BE2C (cell line): ENCODE results near the gene LMX1A.

ENCODE experiments used
- DNase-seq: peaks from one replicate; pipeline ENCODE4 v3.0.0-alpha.2; 2020
- H3K27me3 ChIP-seq: fragments of 250-450 bp; sonication (Bioruptor Pico); 2 replicates; pipeline ENCODE4 v1.5.1; 2020; ENCODE audit warnings: mild to moderate bottlenecking
- H3K36me3 ChIP-seq: fragments of 250-450 bp; sonication (Bioruptor Pico); 2 replicates; pipeline ENCODE4 v1.5.1; 2020; ENCODE audit warnings: mild to moderate bottlenecking
- H3K4me1 ChIP-seq: fragments of 250-450 bp; sonication (Bioruptor Pico); 2 replicates; pipeline ENCODE4 v1.5.1; 2020
- H3K4me3 ChIP-seq: 2 replicates; pipeline ENCODE4 v1.5.1; 2011; ENCODE audit warnings: low read depth, low read length
- H3K9me3 ChIP-seq: fragments of 250-450 bp; sonication (Bioruptor Pico); 2 replicates; pipeline ENCODE4 v1.5.1; 2020
- TF ChIP-seq, protein P1 (sequence below): IDR thresholded peaks from 2 replicates; pipeline ENCODE4 v1.5.1; 2012; ENCODE audit warnings: mild to moderate bottlenecking, low read depth, low read length

The LMX1A gene

DNA sequence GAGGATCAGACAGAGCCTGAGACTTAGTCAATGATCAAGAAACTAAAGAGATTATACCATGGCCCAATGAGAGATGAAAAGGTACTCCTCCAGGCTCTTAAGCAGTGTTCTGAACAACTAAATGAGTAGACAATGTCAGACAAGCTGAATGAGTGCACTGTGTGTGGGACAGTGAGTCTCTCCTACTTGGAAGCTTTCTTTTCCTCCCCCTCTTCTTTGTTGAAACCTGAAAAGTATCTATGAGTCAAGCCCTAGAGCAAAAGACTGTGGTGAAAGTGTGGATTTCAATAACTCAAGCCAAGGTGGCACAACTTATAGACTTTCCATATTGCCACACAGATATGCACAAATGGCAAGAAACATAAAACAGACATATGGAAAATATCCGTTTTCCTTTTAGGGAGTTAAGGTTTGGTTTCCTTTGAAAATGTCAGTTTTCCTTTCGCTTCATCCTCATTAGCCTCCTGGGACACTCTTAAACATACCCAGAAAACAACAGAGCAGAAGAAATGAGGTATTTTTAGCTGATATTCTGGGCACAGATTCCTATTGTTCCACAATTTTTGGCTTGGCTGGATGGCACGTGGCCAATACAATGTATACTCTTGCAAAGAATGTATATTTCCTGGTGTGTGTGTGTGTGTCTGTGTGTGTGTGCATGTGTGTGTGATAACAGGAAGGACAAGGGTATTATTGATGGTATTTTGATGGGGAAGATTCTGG, 96.6 kb downstream of the LMX1A start:
- H3K4me1 ChIP-seq = no peaks in the 10 kb centered on the region; the same call in 1 of the 2 replicates
- H3K4me3 ChIP-seq = no peak overlapping the region
- no peaks in the 10 kb centered on the region for H3K27me3 ChIP-seq
- no peaks in the 10 kb centered on the region for H3K36me3 ChIP-seq
- no peaks in the 10 kb centered on the region; the same call in 1 of the 2 replicates for H3K9me3 ChIP-seq
- TF ChIP-seq, protein P1, sequence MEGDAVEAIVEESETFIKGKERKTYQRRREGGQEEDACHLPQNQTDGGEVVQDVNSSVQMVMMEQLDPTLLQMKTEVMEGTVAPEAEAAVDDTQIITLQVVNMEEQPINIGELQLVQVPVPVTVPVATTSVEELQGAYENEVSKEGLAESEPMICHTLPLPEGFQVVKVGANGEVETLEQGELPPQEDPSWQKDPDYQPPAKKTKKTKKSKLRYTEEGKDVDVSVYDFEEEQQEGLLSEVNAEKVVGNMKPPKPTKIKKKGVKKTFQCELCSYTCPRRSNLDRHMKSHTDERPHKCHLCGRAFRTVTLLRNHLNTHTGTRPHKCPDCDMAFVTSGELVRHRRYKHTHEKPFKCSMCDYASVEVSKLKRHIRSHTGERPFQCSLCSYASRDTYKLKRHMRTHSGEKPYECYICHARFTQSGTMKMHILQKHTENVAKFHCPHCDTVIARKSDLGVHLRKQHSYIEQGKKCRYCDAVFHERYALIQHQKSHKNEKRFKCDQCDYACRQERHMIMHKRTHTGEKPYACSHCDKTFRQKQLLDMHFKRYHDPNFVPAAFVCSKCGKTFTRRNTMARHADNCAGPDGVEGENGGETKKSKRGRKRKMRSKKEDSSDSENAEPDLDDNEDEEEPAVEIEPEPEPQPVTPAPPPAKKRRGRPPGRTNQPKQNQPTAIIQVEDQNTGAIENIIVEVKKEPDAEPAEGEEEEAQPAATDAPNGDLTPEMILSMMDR = no peak
- no peak for DNase-seq

DNA sequence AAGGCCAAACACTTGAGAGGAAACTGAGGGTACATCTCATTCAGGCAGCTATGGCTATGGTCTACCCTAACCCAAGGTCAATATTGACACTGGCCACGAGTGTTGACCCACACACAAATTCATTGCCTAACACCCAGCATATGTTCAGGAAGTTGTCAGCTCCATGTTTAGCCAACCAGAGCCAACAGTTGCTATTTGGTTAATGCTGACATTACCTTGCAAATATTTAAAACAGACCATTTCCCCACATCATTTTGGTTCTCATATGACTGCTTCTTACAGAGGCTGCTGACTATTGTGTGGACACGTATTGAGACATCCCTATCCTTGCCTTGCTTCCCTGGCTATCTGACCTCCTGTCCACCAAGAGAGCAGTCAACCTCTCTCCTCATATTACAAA, 97.3 kb downstream of the LMX1A start:
- TF ChIP-seq, protein P1 = no peak
- Histone ChIP-seq H3K27me3 (no peaks in the 10 kb centered on the region), H3K36me3 (no peaks in the 10 kb centered on the region), H3K4me1 (no peaks in the 10 kb centered on the region; the same call in 1 of the 2 replicates), H3K4me3 (no peak overlapping the region), H3K9me3 (no peaks in the 10 kb centered on the region; the same call in 1 of the 2 replicates)
- no peak for DNase-seq

DNA sequence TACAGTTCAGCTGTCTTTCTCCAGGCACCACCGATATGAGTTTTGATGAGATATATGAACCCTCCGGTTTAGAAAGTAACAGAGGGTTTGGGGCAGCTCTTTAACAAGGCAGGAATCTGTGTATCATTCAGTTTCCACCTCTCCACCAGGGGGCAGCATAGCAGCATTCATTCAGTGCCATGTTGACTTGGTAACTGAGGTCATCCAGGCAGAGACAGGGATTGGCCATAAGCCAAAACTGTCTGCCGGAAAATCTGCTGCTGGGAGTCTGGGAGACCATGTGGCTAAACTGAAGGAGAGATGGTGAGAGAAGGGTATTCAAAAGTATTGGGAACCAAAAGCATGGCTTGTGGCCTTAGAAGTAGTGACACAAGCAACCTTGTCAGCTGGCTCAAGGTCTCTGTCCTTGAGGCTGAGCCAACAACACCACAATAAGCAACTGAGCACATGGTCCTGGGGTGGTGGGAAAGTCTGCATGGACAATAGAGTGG, 98.5 kb downstream of the LMX1A start:
- TF ChIP-seq, protein P1 = peak; percentile 94
- Histone ChIP-seq H3K27me3 (no peaks in the 10 kb centered on the region), H3K4me3 (no peak overlapping the region), H3K9me3 (no peaks in the 10 kb centered on the region; the same call in 1 of the 2 replicates), H3K36me3 (no peaks in the 10 kb centered on the region), H3K4me1 (no peaks in the 10 kb centered on the region; the same call in 1 of the 2 replicates)
- peak; percentile 87 for DNase-seq

DNA sequence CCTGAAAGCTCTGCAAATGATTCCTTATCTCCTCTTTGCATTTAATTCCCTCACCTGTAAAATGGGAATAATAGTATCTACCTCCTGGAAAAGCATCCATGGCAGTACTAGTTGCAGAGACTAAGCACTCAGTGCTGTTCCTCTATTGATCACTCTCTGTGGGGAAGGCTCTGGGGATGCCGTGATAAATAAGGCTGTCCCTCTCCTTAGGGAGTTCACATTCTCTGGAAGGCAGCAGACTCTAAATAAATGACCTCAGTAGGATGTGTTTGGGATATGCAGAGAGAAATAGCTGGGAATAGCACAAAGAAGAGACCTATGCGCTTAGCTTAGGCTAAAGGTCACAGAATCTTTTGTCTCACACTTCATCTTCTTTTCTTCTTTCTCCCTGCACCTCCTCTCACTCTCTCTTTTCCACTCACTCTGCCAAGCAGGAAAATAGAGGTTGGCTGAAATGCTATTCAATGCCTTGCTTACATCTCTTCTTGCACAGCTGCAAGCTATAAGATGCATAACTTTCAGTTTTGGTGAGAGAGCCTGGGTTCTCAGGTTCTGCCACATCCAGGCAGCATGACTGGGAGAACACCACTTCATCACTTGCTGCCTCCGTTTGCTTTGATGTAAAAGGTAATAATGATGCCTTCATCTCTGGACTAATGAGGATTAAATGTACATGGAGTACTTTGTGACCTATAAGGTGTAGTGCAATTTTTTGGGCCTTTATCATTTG, 101.5 kb downstream of the LMX1A start:
- TF ChIP-seq, protein P1 = no peak
- H3K36me3 ChIP-seq = no peaks in the 10 kb centered on the region
- no peak overlapping the region for H3K4me3 ChIP-seq
- no peaks in the 10 kb centered on the region for H3K27me3 ChIP-seq
- DNase-seq = no peak
- no peaks in the 10 kb centered on the region; the same call in 1 of the 2 replicates for H3K9me3 ChIP-seq
- no peaks in the 10 kb centered on the region; the same call in 1 of the 2 replicates for H3K4me1 ChIP-seq

DNA sequence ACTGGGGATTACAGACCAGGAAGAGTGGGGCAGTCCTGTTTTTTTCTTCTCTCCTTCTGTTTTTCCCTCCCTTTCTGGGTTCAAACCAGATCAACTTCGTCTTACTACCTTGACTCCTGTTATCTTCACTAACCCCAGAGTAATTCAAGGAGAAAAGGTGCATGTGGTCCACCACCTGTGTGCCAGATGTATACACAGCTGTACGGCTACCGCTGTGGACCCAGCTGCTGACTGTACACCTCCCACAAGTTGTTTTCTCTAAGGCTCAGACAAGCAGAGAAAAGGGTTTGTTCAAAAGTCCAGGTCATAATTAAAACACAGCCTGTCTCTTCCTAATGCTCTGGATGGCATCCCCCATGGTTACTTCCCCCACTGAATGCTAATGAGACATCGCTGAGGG, 102.1 kb downstream of the LMX1A start:
- DNase-seq = no peak
- no peaks in the 10 kb centered on the region for H3K27me3 ChIP-seq
- H3K4me1 ChIP-seq = no peaks in the 10 kb centered on the region; the same call in 1 of the 2 replicates
- H3K4me3 ChIP-seq = no peak overlapping the region
- H3K36me3 ChIP-seq = no peaks in the 10 kb centered on the region
- H3K9me3 ChIP-seq = no peaks in the 10 kb centered on the region; the same call in 1 of the 2 replicates
- TF ChIP-seq, protein P1 = no peak
